Ovary (tissue), 3 donors: ENCODE measurements around the gene TTC28.

Source experiments
- EP300 ChIP-seq: sonication (generic); formaldehyde crosslinking; IDR thresholded peaks from one replicate; pipeline ENCODE4 v1.6.1; 2017; ENCODE audit warnings: antibody characterized with exemption
- TF ChIP-seq, protein P1 (sequence below), 3 donors: fragments of 450-650 bp in 2 of 3; fragments of 200-600 bp in 1 of 3; IDR thresholded peaks; one replicate each; pipeline versions ENCODE4 v1.5.1 to v1.8.0; 2016 to 2022; ENCODE audit warnings: antibody characterized with exemption in 3 of 3, mild to moderate bottlenecking in 1 of 3
- donor health status: DM: no; HTN: no; CAD: no.

DNA sequence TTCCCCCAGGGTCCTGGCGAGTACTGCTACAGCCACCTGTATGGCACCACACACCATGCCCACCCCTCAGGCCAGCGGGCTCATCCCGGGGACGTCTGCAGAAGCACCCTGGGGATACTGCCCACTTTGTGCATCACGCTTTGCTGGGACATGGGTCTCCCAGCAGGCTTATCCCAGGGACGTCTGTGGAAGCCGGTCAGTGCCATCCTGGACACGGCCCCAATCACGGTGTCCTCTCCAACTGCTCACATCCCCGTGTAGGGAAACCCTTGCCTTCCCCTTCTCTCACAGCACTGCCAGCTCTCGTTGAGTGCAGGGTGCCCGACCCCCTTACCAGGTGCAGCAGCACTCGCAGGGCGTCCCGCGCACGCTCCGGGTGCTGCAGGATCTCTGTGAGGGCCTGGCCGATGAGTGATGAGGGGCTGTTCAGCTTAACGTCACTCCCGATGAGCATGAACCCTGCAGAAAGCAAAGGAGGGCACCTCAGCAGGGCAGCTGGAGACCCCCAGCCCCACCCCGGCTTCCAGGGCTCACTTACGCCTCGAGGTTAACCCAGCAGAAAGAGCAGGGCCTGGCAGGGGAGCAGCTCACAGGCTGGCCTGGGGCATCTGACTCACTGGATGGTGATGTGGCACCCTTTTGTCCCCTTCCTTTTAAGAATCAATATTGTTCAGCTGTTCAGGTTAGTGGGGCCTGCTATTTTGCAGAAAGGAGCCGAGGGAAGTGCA is 683.7 kb downstream of the TTC28 start:
- TF ChIP-seq, protein P1, sequence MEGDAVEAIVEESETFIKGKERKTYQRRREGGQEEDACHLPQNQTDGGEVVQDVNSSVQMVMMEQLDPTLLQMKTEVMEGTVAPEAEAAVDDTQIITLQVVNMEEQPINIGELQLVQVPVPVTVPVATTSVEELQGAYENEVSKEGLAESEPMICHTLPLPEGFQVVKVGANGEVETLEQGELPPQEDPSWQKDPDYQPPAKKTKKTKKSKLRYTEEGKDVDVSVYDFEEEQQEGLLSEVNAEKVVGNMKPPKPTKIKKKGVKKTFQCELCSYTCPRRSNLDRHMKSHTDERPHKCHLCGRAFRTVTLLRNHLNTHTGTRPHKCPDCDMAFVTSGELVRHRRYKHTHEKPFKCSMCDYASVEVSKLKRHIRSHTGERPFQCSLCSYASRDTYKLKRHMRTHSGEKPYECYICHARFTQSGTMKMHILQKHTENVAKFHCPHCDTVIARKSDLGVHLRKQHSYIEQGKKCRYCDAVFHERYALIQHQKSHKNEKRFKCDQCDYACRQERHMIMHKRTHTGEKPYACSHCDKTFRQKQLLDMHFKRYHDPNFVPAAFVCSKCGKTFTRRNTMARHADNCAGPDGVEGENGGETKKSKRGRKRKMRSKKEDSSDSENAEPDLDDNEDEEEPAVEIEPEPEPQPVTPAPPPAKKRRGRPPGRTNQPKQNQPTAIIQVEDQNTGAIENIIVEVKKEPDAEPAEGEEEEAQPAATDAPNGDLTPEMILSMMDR (IDR thresholded peaks at IDR 0.05) = no peak
- TF ChIP-seq EP300 = no peak
